Measurements from ENCODE around the gene RAD51B. TPM values are rescaled to one million over a fixed set of nuclear protein-coding genes. Genes with fewer than 3 reads are reported as not detected.

RAD51B gene
- total RNA-seq, 2 donors from 2014 or later, result 9.3 to 12.1 TPM

DNA sequence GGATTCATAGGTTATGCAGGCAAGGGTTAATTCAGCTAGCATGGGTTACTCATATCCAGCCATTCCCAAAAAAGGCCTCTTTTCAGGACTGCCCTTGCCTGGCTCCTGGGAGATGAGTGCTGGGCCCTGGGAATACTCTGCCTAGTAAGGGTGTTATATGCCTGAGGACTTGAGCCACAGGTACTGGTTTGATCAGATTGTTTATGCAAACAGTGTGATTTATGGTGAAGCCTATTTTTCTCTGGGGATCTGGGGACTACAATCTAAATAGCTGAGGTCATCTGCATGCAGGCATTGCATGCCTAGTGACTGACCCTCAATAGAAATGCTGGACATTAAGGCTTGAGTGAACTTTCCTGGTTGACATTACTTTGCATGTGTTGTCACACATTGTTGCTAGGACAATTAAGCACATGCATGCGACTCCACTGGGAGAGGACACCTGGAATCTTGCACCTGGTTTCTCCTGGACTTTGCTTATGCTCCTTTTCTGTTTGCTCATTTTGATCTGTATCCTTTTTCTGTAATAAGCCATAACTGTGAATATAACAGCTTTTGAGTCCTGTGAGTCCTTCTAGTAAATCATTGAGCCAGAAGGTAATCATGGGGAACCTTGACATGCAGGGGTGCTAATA, 73.0 kb downstream of the RAD51B start:
- DNase-seq (ENCODE audit: low spot score) (no peak), ATAC-seq (ENCODE audit: insufficient number of reproducible peaks, low FRiP score, low read depth) (no peak)
- H3K9me3 ChIP-seq, result no peaks in the 10 kb centered on the region
- no peak overlapping the region for H3K4me3 ChIP-seq
- no peaks in the 10 kb centered on the region for H3K36me3 ChIP-seq
- TF ChIP-seq CTCF (IDR thresholded peaks at IDR 0.05), result no peak
- H3K4me1 ChIP-seq (ENCODE audit: control insufficient read depth in 1 of 2, low read depth in 2 of 2), result no peaks in the 10 kb centered on the region
- no peak overlapping the region for H3K27ac ChIP-seq
- no peaks in the 10 kb centered on the region for H3K27me3 ChIP-seq (replicated peaks; ENCODE audit: insufficient read depth)

- no peak for DNase-seq (ENCODE audit: low spot score)
- TF ChIP-seq CTCF (IDR thresholded peaks at IDR 0.05), result no peak
- Histone ChIP-seq H3K4me1 (ENCODE audit: control insufficient read depth in 1 of 2, low read depth in 2 of 2) (no peaks in the 10 kb centered on the region), H3K27ac (no peak overlapping the region), H3K9me3 (no peaks in the 10 kb centered on the region), H3K36me3 (no peaks in the 10 kb centered on the region), H3K4me3 (no peak overlapping the region), H3K27me3 (replicated peaks; ENCODE audit: insufficient read depth) (no peaks in the 10 kb centered on the region)
- no peak for ATAC-seq (ENCODE audit: insufficient number of reproducible peaks, low FRiP score, low read depth)
Observed at GRCh38 chr14:67900231-67900630, 80.7 kb downstream of the RAD51B start.

DNA sequence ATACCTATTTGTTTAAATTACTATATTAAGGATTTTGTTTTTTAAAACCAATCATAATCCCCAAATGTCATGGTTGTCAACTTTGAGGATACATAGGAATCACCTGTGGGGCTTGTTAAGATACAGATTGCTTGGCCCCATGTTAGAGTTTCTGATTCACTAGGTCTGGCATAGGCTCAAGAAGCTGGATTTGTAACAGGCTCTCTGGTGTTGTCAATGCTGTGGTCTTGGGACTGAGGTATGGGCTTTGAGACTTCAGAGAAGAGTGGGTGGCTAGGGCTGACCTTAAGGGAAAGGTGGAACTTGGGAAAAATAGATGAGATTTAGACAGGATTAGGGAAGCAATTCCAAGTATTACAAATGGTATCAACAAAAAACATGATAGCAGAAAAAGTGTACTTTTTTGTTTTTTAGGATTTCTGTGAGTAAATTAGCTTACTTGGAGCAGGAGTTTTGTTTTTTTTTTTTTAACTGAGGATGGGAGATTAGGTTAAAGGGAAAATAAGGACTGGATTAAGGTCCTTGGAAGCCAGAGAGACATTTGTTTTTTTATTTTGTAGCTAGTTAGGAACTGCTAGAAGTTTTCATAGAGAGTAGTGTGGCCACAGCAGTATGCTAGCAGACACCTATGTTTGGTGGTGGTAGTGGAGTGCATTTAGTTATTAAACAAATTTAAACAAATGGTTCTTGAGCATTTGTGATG, 88.6 kb downstream of the RAD51B start:
- peaks cover 0 to 12% of the 10 kb centered on the region in 2 donors for H3K4me1 ChIP-seq (ENCODE audit: control insufficient read depth in 1 of 2, low read depth in 2 of 2)
- no peak overlapping the region for H3K4me3 ChIP-seq
- H3K27ac ChIP-seq, result no peak overlapping the region
- ATAC-seq (ENCODE audit: insufficient number of reproducible peaks, low FRiP score, low read depth) (no peak), DNase-seq (ENCODE audit: low spot score) (no peak)
- no peaks in the 10 kb centered on the region for H3K27me3 ChIP-seq (replicated peaks; ENCODE audit: insufficient read depth)
- no peaks in the 10 kb centered on the region for H3K9me3 ChIP-seq
- H3K36me3 ChIP-seq, result no peaks in the 10 kb centered on the region
- no peak for TF ChIP-seq CTCF (IDR thresholded peaks at IDR 0.05)

DNA sequence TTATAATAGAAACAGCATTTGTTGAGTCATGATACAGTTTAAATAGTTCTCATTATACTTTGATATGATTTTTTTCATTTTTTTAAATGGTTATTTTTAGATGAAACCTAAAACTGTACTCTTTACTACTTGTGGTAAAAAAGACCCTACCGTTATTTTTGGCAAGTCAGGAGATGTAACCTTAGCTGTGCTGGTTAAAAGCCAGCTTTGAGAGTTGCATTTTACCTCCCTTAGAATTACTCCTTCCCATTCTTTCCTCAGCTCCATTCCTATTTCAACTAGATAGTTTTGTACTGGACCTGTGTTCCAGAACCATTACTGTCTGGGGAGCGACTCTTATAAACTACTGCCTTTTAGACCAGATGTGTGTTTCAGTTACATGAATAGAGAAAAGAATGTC, 92.0 kb downstream of the RAD51B start:
- H3K9me3 ChIP-seq, result no peaks in the 10 kb centered on the region
- peaks cover 0 to 12% of the 10 kb centered on the region in 2 donors for H3K4me1 ChIP-seq (ENCODE audit: control insufficient read depth in 1 of 2, low read depth in 2 of 2)
- no peaks in the 10 kb centered on the region for H3K36me3 ChIP-seq
- no peaks in the 10 kb centered on the region for H3K27me3 ChIP-seq (replicated peaks; ENCODE audit: insufficient read depth)
- no peak overlapping the region for H3K27ac ChIP-seq
- no peak for DNase-seq (ENCODE audit: low spot score)
- H3K4me3 ChIP-seq, result no peak overlapping the region
- no peak for TF ChIP-seq CTCF (IDR thresholded peaks at IDR 0.05)
- no peak for ATAC-seq (ENCODE audit: insufficient number of reproducible peaks, low FRiP score, low read depth)

GRCh38 chr14:67916430-67916829, 96.9 kb downstream of the RAD51B start:
- Histone ChIP-seq H3K36me3 (no peaks in the 10 kb centered on the region), H3K27ac (no peak overlapping the region), H3K4me3 (no peak overlapping the region), H3K9me3 (no peaks in the 10 kb centered on the region), H3K27me3 (replicated peaks; ENCODE audit: insufficient read depth) (no peaks in the 10 kb centered on the region), H3K4me1 (ENCODE audit: control insufficient read depth in 1 of 2, low read depth in 2 of 2) (peaks cover 0 to 5% of the 10 kb centered on the region in 2 donors)
- no peak for TF ChIP-seq CTCF (IDR thresholded peaks at IDR 0.05)
- DNase-seq (ENCODE audit: low spot score), result no peak
- no peak for ATAC-seq (ENCODE audit: insufficient number of reproducible peaks, low FRiP score, low read depth)

Data from thoracic aorta (tissue), 2 donors.